Measurements from ENCODE around the gene NOVA2. TPM values are rescaled to one million over a fixed set of nuclear protein-coding genes. Genes with fewer than 3 reads are reported as not detected.

Gene NOVA2
- total RNA-seq, 4 donors from 2014 or later = 0.67 to 5.1 (median 3.0) TPM

DNA sequence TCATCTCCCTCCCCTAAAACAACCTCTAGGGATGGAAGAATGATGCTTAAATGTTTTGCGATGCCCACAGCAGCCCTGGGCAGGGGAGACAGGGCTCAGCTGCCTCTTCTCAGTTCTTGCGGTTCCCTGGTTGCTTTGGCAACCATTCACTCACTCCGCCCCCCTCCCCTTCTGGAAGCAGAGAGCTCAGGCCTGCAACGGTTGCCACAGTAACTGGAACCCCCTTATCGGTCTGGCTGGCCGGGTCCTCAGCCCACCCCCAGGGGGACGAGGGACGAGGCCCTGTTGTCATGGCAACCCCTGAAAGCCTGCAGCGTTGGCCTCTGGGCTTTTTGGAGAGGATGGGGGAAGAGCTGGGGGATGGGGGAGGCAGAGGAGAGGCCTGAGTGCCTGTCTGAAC, 19.5 kb downstream of the NOVA2 start:
- peaks cover 0 to 8% (median 6%) of the 10 kb centered on the region in 3 donors for H3K4me1 ChIP-seq
- no peak for ATAC-seq
- no peaks in the 10 kb centered on the region for H3K9me3 ChIP-seq
- H3K4me3 ChIP-seq = no peak overlapping the region
- H3K27me3 ChIP-seq = peaks cover 95% of the 10 kb centered on the region
- no peaks in the 10 kb centered on the region for H3K36me3 ChIP-seq
- TF ChIP-seq, protein P1, sequence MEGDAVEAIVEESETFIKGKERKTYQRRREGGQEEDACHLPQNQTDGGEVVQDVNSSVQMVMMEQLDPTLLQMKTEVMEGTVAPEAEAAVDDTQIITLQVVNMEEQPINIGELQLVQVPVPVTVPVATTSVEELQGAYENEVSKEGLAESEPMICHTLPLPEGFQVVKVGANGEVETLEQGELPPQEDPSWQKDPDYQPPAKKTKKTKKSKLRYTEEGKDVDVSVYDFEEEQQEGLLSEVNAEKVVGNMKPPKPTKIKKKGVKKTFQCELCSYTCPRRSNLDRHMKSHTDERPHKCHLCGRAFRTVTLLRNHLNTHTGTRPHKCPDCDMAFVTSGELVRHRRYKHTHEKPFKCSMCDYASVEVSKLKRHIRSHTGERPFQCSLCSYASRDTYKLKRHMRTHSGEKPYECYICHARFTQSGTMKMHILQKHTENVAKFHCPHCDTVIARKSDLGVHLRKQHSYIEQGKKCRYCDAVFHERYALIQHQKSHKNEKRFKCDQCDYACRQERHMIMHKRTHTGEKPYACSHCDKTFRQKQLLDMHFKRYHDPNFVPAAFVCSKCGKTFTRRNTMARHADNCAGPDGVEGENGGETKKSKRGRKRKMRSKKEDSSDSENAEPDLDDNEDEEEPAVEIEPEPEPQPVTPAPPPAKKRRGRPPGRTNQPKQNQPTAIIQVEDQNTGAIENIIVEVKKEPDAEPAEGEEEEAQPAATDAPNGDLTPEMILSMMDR (IDR thresholded peaks at IDR 0.05) = no peak
- no peak for TF ChIP-seq POLR2AphosphoS5 (IDR thresholded peaks at IDR 0.05)
- TF ChIP-seq EP300 (IDR thresholded peaks at IDR 0.05) = no peak
- no peak for TF ChIP-seq POLR2A (IDR thresholded peaks at IDR 0.05)
- WGBS, 2 donors (ENCODE audit: low coverage in 1 of 2) = no CpG with 5 or more reads among the region's 9 CpGs
- no peak overlapping the region for H3K27ac ChIP-seq

DNA sequence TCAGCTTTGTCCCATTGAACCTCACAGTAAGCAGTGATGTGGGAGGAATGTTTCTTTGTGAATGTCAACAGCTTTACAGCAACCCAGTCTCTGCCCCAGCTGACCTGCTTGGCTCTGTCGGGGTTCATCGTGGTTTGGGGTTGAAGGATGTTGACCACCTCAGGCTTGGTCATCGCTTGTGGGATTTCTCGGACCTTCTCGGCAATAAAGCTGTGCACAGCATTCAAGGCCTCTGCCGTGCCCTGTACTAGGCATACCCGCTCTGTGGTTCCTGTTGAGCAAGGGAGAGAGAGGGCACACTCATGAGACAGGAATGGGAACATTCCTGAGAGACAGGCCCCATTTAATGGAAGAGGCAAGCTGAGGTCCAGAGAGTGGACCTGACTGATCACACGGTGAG, 20.0 kb downstream of the NOVA2 start:
- WGBS, 2 donors (ENCODE audit: low coverage in 1 of 2) = 80 to 92% methylated on average over 1 to 3 of the region's 8 CpGs
- H3K27me3 ChIP-seq = peaks cover 91% of the 10 kb centered on the region
- H3K4me3 ChIP-seq = no peak overlapping the region
- peaks cover 0 to 8% (median 6%) of the 10 kb centered on the region in 3 donors for H3K4me1 ChIP-seq
- TF ChIP-seq, protein P1 (IDR thresholded peaks at IDR 0.05) = no peak
- TF ChIP-seq POLR2A (IDR thresholded peaks at IDR 0.05) (no peak), EP300 (IDR thresholded peaks at IDR 0.05) (no peak)
- no peaks in the 10 kb centered on the region for H3K36me3 ChIP-seq
- ATAC-seq = no peak
- no peaks in the 10 kb centered on the region for H3K9me3 ChIP-seq
- no peak overlapping the region for H3K27ac ChIP-seq

DNA sequence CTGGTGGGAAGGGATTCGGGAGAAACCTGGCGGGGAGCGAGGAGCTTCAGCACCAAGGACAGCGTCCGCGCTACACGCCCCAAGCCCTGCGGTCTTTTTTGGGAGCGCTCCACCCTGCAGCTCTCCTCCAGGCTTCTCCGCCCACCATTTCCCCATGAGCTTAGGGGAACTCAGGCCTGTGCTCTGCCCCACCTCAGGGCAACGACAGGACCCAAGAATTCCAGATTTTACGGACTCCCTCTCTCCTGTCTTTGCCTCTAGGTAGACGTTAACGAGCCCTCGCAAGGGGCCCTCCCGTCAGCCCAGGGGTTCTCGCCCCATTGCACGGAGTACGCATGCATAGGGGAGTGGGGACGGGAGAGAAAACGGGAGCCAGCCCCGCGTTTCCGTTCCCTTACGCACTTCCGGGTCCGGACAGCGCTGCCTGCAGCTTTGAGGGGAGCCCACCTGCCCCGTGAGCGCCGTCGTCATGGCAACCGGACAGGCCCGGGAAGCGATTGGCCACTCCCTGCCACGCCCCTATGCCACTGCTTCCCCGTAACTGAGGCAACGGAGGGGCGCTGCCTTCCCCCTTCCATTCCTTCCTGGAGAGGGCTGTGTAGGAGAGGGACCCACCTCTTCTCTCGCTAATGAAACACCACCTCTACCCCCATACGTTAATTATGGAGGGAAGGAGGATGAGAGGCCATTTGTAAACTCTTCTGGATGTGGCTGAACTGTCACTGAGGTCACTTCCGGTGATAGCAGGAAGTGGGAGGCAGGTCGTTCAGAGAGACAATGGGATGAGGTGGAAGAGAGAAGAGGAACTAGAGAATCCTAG, 20.8 kb downstream of the NOVA2 start:
- Histone ChIP-seq H3K27me3 (peaks cover 85% of the 10 kb centered on the region), H3K4me3 (peak overlapping the region in 1 of 2 donors; percentile 17), H3K9me3 (no peaks in the 10 kb centered on the region), H3K27ac (no peak overlapping the region), H3K4me1 (peaks cover 0 to 8% (median 6%) of the 10 kb centered on the region in 3 donors), H3K36me3 (no peaks in the 10 kb centered on the region)
- 0 to 11% methylated on average over 1 to 4 of the region's 43 CpGs for WGBS, 2 donors (ENCODE audit: low coverage in 1 of 2)
- TF ChIP-seq, protein P1 (IDR thresholded peaks at IDR 0.05) = no peak
- TF ChIP-seq POLR2A (IDR thresholded peaks at IDR 0.05) (no peak), POLR2AphosphoS5 (IDR thresholded peaks at IDR 0.05) (no peak)
- no peak for ATAC-seq

DNA sequence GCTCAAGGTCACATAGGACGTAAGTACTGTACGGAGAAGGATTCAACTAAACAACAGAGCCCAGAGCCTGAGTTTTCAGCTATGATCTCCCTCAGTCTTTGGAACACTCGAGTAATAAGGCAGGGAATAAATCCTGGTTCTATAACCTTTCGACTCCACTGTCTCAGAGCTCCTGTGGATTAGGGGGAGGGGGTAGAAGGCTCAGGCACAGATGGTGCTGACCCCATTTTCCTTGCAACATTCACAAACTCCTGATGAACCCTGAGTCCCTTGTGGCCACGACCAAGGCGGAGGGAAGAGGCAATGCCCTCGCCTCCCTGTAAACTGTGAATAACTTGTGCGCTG, 21.4 kb downstream of the NOVA2 start:
- no peaks in the 10 kb centered on the region for H3K36me3 ChIP-seq
- TF ChIP-seq POLR2A (IDR thresholded peaks at IDR 0.05) (no peak), POLR2AphosphoS5 (IDR thresholded peaks at IDR 0.05) (no peak), EP300 (IDR thresholded peaks at IDR 0.05) (no peak)
- TF ChIP-seq, protein P1 (IDR thresholded peaks at IDR 0.05) = no peak
- no peaks in the 10 kb centered on the region for H3K9me3 ChIP-seq
- 40 to 86% methylated on average over 2 to 4 of the region's 8 CpGs for WGBS, 2 donors (ENCODE audit: low coverage in 1 of 2)
- no peak for ATAC-seq
- peaks cover 0 to 8% (median 6%) of the 10 kb centered on the region in 3 donors for H3K4me1 ChIP-seq
- peaks cover 84% of the 10 kb centered on the region for H3K27me3 ChIP-seq
- no peak overlapping the region for H3K4me3 ChIP-seq
- no peak overlapping the region for H3K27ac ChIP-seq

DNA sequence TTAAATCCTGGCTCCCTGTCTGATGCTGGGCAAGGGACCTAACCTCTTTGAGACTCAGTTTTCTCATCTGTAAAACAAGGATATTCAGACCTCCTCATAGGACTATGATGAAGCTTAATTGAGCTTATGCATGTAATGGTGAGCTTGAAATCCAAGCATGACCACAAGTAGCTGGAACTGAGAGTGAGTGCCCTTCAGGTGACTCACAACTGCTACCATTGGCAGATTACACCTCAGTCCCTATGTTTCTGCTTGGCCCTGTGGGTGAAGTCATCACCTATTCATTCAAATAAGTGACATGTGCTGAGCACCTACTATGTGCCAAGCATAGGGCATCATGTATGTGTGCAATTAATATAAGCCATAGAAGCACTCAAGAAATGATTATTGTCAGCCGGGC, 25.7 kb downstream of the NOVA2 start:
- Histone ChIP-seq H3K4me1 (peaks cover 0 to 4% (median 4%) of the 10 kb centered on the region in 3 donors), H3K27ac (no peak overlapping the region), H3K4me3 (no peak overlapping the region), H3K36me3 (no peaks in the 10 kb centered on the region), H3K9me3 (no peaks in the 10 kb centered on the region), H3K27me3 (peaks cover 55% of the 10 kb centered on the region)
- ATAC-seq = no peak
- TF ChIP-seq, protein P1 (IDR thresholded peaks at IDR 0.05) = no peak
- no peak for TF ChIP-seq POLR2A (IDR thresholded peaks at IDR 0.05)
- TF ChIP-seq POLR2AphosphoS5 (IDR thresholded peaks at IDR 0.05) = no peak
- TF ChIP-seq EP300 (IDR thresholded peaks at IDR 0.05) = no peak
- 100% methylated on average over 1 of the region's 1 CpG; no CpG with 5 or more reads in 1 of the 2 donors for WGBS, 2 donors (ENCODE audit: low coverage in 1 of 2)
